PFSK-1 (cell line): ENCODE data around the gene NSMCE4A.

Experiments
- POLR2AphosphoS5 ChIP-seq: IDR thresholded peaks from 2 replicates; pipeline ENCODE4 v1.6.1; 2012; ENCODE audit warnings: low read depth, mild to moderate bottlenecking, control low read depth, low read length, moderate library complexity
- SIN3A ChIP-seq: IDR thresholded peaks from 2 replicates; pipeline ENCODE4 v1.6.1; 2012; ENCODE audit warnings: mild to moderate bottlenecking, low read length, moderate library complexity, borderline replicate concordance; ENCODE audit not compliant: insufficient read depth
- TAF1 ChIP-seq: IDR thresholded peaks from 2 replicates; pipeline ENCODE4 v1.6.1; 2012; ENCODE audit warnings: low read length, control low read depth, borderline replicate concordance; ENCODE audit not compliant: insufficient read depth

- TF ChIP-seq POLR2AphosphoS5 = no peak
- TF ChIP-seq SIN3A = no peak
- TF ChIP-seq TAF1 = no peak
Measured at GRCh38 chr10:122019414-122019975, 44.5 kb upstream of the NSMCE4A start.
